ENCODE data around the gene KCNA10.

KCNA10 gene

GRCh38 chr1:110477041-110477440, 41.9 kb downstream of the KCNA10 start:
- no peak for DNase-seq

- no peak for DNase-seq
Measured at GRCh38 chr1:110476028-110476765, 42.8 kb downstream of the KCNA10 start.

DNA sequence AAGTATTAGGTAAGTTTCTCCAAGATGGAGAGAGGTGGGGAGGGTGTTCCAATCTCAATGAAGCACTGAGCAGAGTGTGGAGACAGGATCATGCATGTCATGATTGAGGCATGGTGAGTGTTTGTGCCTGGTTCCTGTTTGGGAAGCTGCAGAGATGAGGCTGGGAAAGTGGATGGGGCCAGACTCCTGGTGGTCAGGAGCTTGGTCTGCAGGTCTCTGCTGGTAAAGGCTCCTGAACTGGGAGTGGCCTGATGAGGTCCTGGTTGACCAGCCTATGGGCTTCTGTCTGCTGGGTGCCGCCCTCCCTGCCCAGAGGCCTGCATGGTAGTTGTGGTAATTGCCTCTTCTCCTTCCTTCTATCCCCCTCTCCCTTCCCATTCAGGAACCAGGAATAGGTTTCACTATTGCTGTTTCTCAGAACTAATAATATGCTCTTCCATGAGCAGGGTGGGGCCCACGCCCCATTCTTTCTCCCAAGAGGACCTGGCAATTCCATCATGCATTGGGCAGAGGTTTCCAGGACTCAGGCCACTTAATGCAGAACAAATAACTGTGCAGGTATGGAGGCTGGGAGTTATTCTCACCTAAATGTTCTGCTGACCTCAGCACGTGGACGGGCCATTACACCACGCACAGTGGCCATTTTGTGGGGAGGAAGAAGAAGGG, 43.5 kb downstream of the KCNA10 start:
- no peak for DNase-seq

DNA sequence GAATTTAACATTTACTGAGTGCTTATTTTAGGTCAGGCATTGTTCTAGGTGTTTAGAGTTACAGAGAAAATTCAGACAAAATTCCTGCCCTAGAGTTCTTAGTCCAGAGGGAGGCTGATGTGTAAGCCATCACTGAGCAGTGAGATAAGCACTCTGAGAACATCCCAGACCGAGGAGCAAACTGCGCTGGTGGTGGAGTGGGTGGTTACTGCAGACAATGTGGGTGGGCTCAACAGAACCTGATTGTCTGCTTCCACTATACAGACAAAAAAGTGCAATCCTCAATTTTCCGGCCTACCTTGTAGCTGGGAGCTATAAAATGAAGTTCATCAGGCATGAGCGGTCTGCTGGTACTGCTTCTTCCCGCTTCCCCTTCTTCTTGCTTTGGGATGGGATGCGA, 44.5 kb downstream of the KCNA10 start:
- no peak for DNase-seq

GRCh38 chr1:110472546-110472945, 46.4 kb downstream of the KCNA10 start:
- no peak for DNase-seq

DNA sequence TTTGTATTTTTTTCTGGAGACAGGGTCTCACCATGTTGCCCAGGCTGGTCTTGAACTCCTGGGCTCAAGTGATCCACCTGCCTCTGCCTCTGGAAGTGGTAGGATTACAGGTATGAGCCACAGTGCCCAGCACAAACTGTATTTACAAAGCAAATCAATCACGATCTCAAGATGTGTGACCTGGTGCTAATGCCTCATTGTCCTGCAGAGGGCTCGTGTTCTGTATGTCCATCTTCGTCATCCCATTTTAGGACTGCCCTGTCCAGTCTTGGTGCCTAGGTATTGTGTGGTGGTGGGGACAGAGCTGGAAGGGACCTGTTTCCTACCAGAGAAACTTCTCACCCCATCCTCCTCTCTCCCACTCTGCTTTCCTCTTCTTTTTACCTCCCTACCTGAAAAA, 47.8 kb downstream of the KCNA10 start:
- no peak for DNase-seq
